Astrocyte (in vitro differentiated cells and primary cell): ENCODE results near the gene HSP90AA1.

Source experiments
- CTCF ChIP-seq: IDR thresholded peaks from 2 replicates; pipeline ENCODE4 v1.5.1; 2011; ENCODE audit warnings: low read depth, mild to moderate bottlenecking, inconsistent platforms, low read length, moderate library complexity; ENCODE audit not compliant: insufficient read depth
- EZH2 ChIP-seq: IDR thresholded peaks from 2 replicates; pipeline ENCODE4 v1.6.1; 2012; ENCODE audit warnings: mild to moderate bottlenecking, low read length, inconsistent platforms; ENCODE audit not compliant: insufficient read depth

- TF ChIP-seq CTCF (no peak), EZH2 (no peak)
Measured at GRCh38 chr14:102049258-102050025, 37.4 kb downstream of the HSP90AA1 start.
